HG03108 (cell line): ENCODE results near the gene CHRNA7.
"Not testable (repeated sequence)": the region's sequence is repeated elsewhere in the genome, so short reads cannot be mapped to it uniquely, and the experiment has no call there.

Experiments used
- ATAC-seq: cut with Tn5 transposase; IDR thresholded peaks from one replicate; pipeline ENCODE4 v1.9.1; 2021; ENCODE audit warnings: moderate library complexity; ENCODE audit not compliant: unreplicated experiment

Gene CHRNA7

GRCh38 chr15:32166270-32166669 is 136.0 kb downstream of the CHRNA7 start:
- ATAC-seq: not testable (repeated sequence)

GRCh38 chr15:32167913-32168312 is 137.6 kb downstream of the CHRNA7 start:
- not testable (repeated sequence) for ATAC-seq

GRCh38 chr15:32180579-32180978 is 150.3 kb downstream of the CHRNA7 start:
- not testable (repeated sequence) for ATAC-seq

- not testable (repeated sequence) for ATAC-seq
Measured at GRCh38 chr15:32193780-32194179, 163.5 kb downstream of the CHRNA7 start.

- peak; percentile 60 for ATAC-seq
Measured at GRCh38 chr15:32196206-32196605, 165.9 kb downstream of the CHRNA7 start.

- ATAC-seq: not testable (repeated sequence)
Measured at GRCh38 chr15:32198938-32199337, 168.6 kb downstream of the CHRNA7 start.

- not testable (repeated sequence) for ATAC-seq
Measured at GRCh38 chr15:32209081-32209480, 178.8 kb downstream of the CHRNA7 start.

GRCh38 chr15:32218666-32219065 is 188.4 kb downstream of the CHRNA7 start:
- ATAC-seq: no peak
